ENCODE data around the gene JPT1.

The JPT1 gene

GRCh38 chr17:75124041-75124818, 30.1 kb downstream of the JPT1 start (continued):
- TF ChIP-seq ZNF24 (tag by site-specific recombination; IDR thresholded peaks at IDR 0.05) (peak; percentile 17; the same call in 1 of the 2 replicates), ZBTB11 (tag by site-specific recombination; conservative IDR thresholded peaks at IDR 0.05; ENCODE audit: low read depth) (peak; percentile 72), ZNF518A (tag by site-specific recombination; conservative IDR thresholded peaks at IDR 0.05; ENCODE audit: low read depth) (no peak), ZNF530 (tag by site-specific recombination; IDR thresholded peaks at IDR 0.05; ENCODE audit: low read depth) (no peak), GFI1B (tag by site-specific recombination; IDR thresholded peaks at IDR 0.05) (no peak), KLF7 (tag by site-specific recombination; IDR thresholded peaks at IDR 0.05; ENCODE audit: borderline replicate concordance) (peak; percentile 38; the same call in 1 of the 2 replicates), ZEB2 (tag by site-specific recombination; IDR thresholded peaks at IDR 0.05) (0 out of 2 replicates have a peak, but pooled peaks have one; percentile 25), ZNF549 (tag by site-specific recombination; IDR thresholded peaks at IDR 0.05) (no peak), GLIS1 (tag by site-specific recombination; IDR thresholded peaks at IDR 0.05) (0 out of 2 replicates have a peak, but pooled peaks have one; percentile 14), KLF1 (tag by site-specific recombination; IDR thresholded peaks at IDR 0.05) (peak; percentile 100), ZNF600 (tag by site-specific recombination; IDR thresholded peaks at IDR 0.05) (peak; percentile 90), GLIS2 (tag by site-specific recombination; IDR thresholded peaks at IDR 0.05) (peak; percentile 70), SP7 (tag by site-specific recombination; IDR thresholded peaks at IDR 0.05) (peak; percentile 59), ZNF366 (tag by site-specific recombination; conservative IDR thresholded peaks at IDR 0.05) (0 out of 2 replicates have a peak, but pooled peaks have one; percentile 26), HOXC10 (CRISPR knock-in tag; IDR thresholded peaks at IDR 0.05) (no peak), KLF8 (tag by site-specific recombination; IDR thresholded peaks at IDR 0.05) (0 out of 2 replicates have a peak, but pooled peaks have one; percentile 44)
- TF ChIP-seq, protein P1, sequence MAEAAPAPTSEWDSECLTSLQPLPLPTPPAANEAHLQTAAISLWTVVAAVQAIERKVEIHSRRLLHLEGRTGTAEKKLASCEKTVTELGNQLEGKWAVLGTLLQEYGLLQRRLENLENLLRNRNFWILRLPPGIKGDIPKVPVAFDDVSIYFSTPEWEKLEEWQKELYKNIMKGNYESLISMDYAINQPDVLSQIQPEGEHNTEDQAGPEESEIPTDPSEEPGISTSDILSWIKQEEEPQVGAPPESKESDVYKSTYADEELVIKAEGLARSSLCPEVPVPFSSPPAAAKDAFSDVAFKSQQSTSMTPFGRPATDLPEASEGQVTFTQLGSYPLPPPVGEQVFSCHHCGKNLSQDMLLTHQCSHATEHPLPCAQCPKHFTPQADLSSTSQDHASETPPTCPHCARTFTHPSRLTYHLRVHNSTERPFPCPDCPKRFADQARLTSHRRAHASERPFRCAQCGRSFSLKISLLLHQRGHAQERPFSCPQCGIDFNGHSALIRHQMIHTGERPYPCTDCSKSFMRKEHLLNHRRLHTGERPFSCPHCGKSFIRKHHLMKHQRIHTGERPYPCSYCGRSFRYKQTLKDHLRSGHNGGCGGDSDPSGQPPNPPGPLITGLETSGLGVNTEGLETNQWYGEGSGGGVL (tag by site-specific recombination; IDR thresholded peaks at IDR 0.05) = peak; percentile 79
- TF ChIP-seq, protein P2, sequence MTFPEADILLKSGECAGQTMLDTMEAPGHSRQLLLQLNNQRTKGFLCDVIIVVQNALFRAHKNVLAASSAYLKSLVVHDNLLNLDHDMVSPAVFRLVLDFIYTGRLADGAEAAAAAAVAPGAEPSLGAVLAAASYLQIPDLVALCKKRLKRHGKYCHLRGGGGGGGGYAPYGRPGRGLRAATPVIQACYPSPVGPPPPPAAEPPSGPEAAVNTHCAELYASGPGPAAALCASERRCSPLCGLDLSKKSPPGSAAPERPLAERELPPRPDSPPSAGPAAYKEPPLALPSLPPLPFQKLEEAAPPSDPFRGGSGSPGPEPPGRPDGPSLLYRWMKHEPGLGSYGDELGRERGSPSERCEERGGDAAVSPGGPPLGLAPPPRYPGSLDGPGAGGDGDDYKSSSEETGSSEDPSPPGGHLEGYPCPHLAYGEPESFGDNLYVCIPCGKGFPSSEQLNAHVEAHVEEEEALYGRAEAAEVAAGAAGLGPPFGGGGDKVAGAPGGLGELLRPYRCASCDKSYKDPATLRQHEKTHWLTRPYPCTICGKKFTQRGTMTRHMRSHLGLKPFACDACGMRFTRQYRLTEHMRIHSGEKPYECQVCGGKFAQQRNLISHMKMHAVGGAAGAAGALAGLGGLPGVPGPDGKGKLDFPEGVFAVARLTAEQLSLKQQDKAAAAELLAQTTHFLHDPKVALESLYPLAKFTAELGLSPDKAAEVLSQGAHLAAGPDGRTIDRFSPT (tag by site-specific recombination; IDR thresholded peaks at IDR 0.05) = peak; percentile 72
- TF ChIP-seq, protein P3, sequence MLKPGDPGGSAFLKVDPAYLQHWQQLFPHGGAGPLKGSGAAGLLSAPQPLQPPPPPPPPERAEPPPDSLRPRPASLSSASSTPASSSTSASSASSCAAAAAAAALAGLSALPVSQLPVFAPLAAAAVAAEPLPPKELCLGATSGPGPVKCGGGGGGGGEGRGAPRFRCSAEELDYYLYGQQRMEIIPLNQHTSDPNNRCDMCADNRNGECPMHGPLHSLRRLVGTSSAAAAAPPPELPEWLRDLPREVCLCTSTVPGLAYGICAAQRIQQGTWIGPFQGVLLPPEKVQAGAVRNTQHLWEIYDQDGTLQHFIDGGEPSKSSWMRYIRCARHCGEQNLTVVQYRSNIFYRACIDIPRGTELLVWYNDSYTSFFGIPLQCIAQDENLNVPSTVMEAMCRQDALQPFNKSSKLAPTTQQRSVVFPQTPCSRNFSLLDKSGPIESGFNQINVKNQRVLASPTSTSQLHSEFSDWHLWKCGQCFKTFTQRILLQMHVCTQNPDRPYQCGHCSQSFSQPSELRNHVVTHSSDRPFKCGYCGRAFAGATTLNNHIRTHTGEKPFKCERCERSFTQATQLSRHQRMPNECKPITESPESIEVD (tag by site-specific recombination; IDR thresholded peaks at IDR 0.05) = no peak

Data from HEK293 (cell line).